K562 (cell line): Measurements from ENCODE around the gene MTHFR. TPM values are rescaled to one million over a fixed set of nuclear protein-coding genes. Genes with fewer than 3 reads are reported as not detected.

Experiments used
- ATAC-seq: fragments of 200-7000 bp; cut with Tn5 transposase; 3 replicates; pipeline ENCODE4 v1.9.1; 2020; ENCODE audit warnings: moderate library complexity
- BruUV-seq: library from RNA; stranded (reverse); fragments of 400-500 nt; replicated peaks from 2 replicates; lab custom pipeline; 2021; lab: Mats Ljungman, UMichigan
- CTCF ChIA-PET: fragments of 300-600 bp; formaldehyde crosslinking; extraction: SDS; loops from one replicate; lab custom pipeline; 2021; ENCODE audit warnings: low intra/inter-chr PET ratio; lab: Yijun Ruan, JAX
- POLR2A ChIA-PET: fragments of 300-600, 350-650 bp; sonication (Branson Sonifier 250); formaldehyde crosslinking; extraction: SDS; loops from one replicate; lab custom pipeline; 2021; ENCODE audit warnings: antibody characterized with exemption, inconsistent platforms; lab: Yijun Ruan, JAX
- DNase-seq, 4 experiments: peaks; one replicate each; pipeline versions ENCODE4 v3.0.0 to v3.0.0-alpha.2; 2011 to 2018; ENCODE audit warnings: low spot score in 3 of 4, mixed read lengths in 3 of 4; ENCODE audit errors: extremely low read depth in 1 of 4
- FAIRE-seq: peaks from 2 replicates; lab custom pipeline; 2011; peaks lifted over from hg19 to GRCh38; lab: Jason Lieb, UNC
- H2AFZ ChIP-seq: 2 replicates; pipeline ENCODE4 v1.6.0; 2011; ENCODE audit warnings: low read depth, low read length, control low read depth, inconsistent platforms
- H3K27ac ChIP-seq: fragments of 200-600 bp; 3 replicates; pipeline ENCODE4 v1.8.0; 2011; ENCODE audit warnings: low read depth, mild to moderate bottlenecking, control low read depth, inconsistent platforms, low read length, moderate library complexity, mixed read lengths; ENCODE audit errors: extremely low read depth
- H3K27me3 ChIP-seq, 2 experiments: fragments of 300-600 bp in 1 of 2; 2 replicates in 1 of 2; 3 replicates in 1 of 2; pipeline versions ENCODE4 v1.6.0 to v1.8.0; 2011; ENCODE audit warnings: inconsistent platforms in 2 of 2, low read length in 2 of 2, mild to moderate bottlenecking in 1 of 2, mixed read lengths in 1 of 2, moderate library complexity in 1 of 2; ENCODE audit not compliant: control insufficient read depth in 2 of 2, insufficient read depth in 2 of 2
- H3K36me3 ChIP-seq: fragments of 300-600 bp; 3 replicates; pipeline ENCODE4 v1.8.0; 2011; ENCODE audit warnings: mild to moderate bottlenecking, low read length, inconsistent platforms; ENCODE audit not compliant: control insufficient read depth, insufficient read depth
- H3K4me1 ChIP-seq, 2 experiments: fragments of 200-600 bp in 1 of 2; replicated peaks in 1 of 2; 2 replicates in 1 of 2; 3 replicates in 1 of 2; pipeline versions ENCODE4 v1.5.1 to v1.8.0; 2011; ENCODE audit warnings: inconsistent platforms in 2 of 2, low read length in 2 of 2, mild to moderate bottlenecking in 1 of 2, mixed read lengths in 1 of 2, moderate library complexity in 1 of 2; ENCODE audit not compliant: control insufficient read depth in 2 of 2, insufficient read depth in 2 of 2
- H3K4me2 ChIP-seq: 2 replicates; pipeline ENCODE4 v1.6.1; 2011; ENCODE audit warnings: low read length, control low read depth, inconsistent platforms, mixed read lengths; ENCODE audit not compliant: insufficient read depth
- H3K4me3 ChIP-seq: fragments of 200-600 bp; sonication (generic), shearing (Covaris generic); 2 replicates; pipeline ENCODE4 v1.5.1; 2016; ENCODE audit warnings: control low read depth, inconsistent platforms
- H3K79me2 ChIP-seq: fragments of 200-600 bp; 3 replicates; pipeline ENCODE4 v1.8.0; 2011; ENCODE audit warnings: low read length, inconsistent platforms; ENCODE audit not compliant: control insufficient read depth, insufficient read depth
- H3K9ac ChIP-seq, 2 experiments: 2 replicates each; pipeline versions ENCODE4 v1.6.0 to v1.6.1; 2011; ENCODE audit warnings: low read depth in 2 of 2, low read length in 2 of 2, control low read depth in 1 of 2, inconsistent platforms in 1 of 2, mild to moderate bottlenecking in 1 of 2, mixed read lengths in 1 of 2; ENCODE audit not compliant: insufficient read depth in 1 of 2
- H3K9me1 ChIP-seq: one replicate; pipeline ENCODE4 v1.6.0; 2011; ENCODE audit warnings: inconsistent platforms, mild to moderate bottlenecking, low read length, moderate library complexity; ENCODE audit not compliant: control insufficient read depth, insufficient read depth
- H3K9me3 ChIP-seq: replicated peaks from 2 replicates; pipeline ENCODE4 v1.5.1; 2011; ENCODE audit warnings: low read depth, low read length, inconsistent platforms; ENCODE audit not compliant: control insufficient read depth, insufficient read depth
- H4K20me1 ChIP-seq: replicated peaks from 2 replicates; pipeline ENCODE4 v1.6.1; 2011; ENCODE audit warnings: low read length, inconsistent platforms, mixed read lengths; ENCODE audit not compliant: control insufficient read depth, insufficient read depth
- ADNP ChIP-seq: fragments of 200-800 bp; sonication (Bioruptor generic); IDR thresholded peaks from 2 replicates; pipeline ENCODE4 v1.6.1; 2016; ENCODE audit warnings: missing genetic modification characterization, missing compliant biosample characterization
- CBX5 ChIP-seq: IDR thresholded peaks from 2 replicates; pipeline ENCODE4 v1.6.1; 2014; ENCODE audit warnings: low read depth, borderline replicate concordance
- GTF3C2 ChIP-seq: IDR thresholded peaks from 3 replicates; pipeline ENCODE4 v1.6.1; 2011; ENCODE audit warnings: borderline replicate concordance, mild to moderate bottlenecking, moderate library complexity; ENCODE audit not compliant: insufficient read length; ENCODE audit errors: extremely low read depth
- HNRNPLL ChIP-seq: fragments of 200-400 bp; formaldehyde crosslinking; IDR thresholded peaks from 2 replicates; pipeline ENCODE4 v1.6.1; 2017; ENCODE audit warnings: low read length, low read depth, mild to moderate bottlenecking; ENCODE audit not compliant: poor library complexity, severe bottlenecking
- KDM1A ChIP-seq, 2 experiments: fragments of 450-650 bp; IDR thresholded peaks; 2 replicates each; pipeline ENCODE4 v1.6.1; 2016; ENCODE audit warnings: mild to moderate bottlenecking in 2 of 2
- NR3C1 ChIP-seq: sonication (generic); formaldehyde crosslinking; IDR thresholded peaks from 2 replicates; pipeline ENCODE4 v1.8.1; 2022; ENCODE audit warnings: missing genetic modification reagents
- PHF8 ChIP-seq: fragments of 200-600 bp; sonication (generic); IDR thresholded peaks from 2 replicates; pipeline ENCODE4 v1.6.1; 2012; ENCODE audit warnings: mixed run types, mild to moderate bottlenecking, inconsistent platforms, low read length, moderate library complexity, borderline replicate concordance
- PTTG1 ChIP-seq: fragments of 450-650 bp; IDR thresholded peaks from 2 replicates; pipeline ENCODE4 v1.6.1; 2016; ENCODE audit warnings: low read depth, mild to moderate bottlenecking, missing genetic modification characterization, missing compliant biosample characterization
- ZFP36 ChIP-seq: fragments of 150-350 bp; IDR thresholded peaks from 2 replicates; pipeline ENCODE4 v1.6.1; 2018; ENCODE audit warnings: low read length, low read depth; ENCODE audit not compliant: partially characterized antibody
- ZNF280B ChIP-seq: fragments of 250-450 bp; sonication (Bioruptor Pico); IDR thresholded peaks from 2 replicates; pipeline ENCODE4 v1.5.1; 2021; ENCODE audit warnings: mild to moderate bottlenecking
- ZNF282 ChIP-seq: sonication (generic); formaldehyde crosslinking; IDR thresholded peaks from 2 replicates; pipeline ENCODE4 v1.8.1; 2023; ENCODE audit warnings: missing genetic modification reagents
- ZNF766 ChIP-seq: fragments of 200-800 bp; sonication (Bioruptor generic); conservative IDR thresholded peaks from 2 replicates; pipeline ENCODE4 v1.6.1; 2016; ENCODE audit warnings: missing genetic modification characterization, missing compliant biosample characterization
- WGBS: fragments of 100-300 bp; shearing (Covaris generic); methylation state at CpG from one replicate; pipeline ENCODE4 v1.1.6; 2016; ENCODE audit warnings: low coverage, mixed read lengths; ENCODE audit not compliant: insufficient coverage; ENCODE audit errors: missing lambda C conversion rate; 5-methylcytosine and 5-hydroxymethylcytosine counted together
- in situ Hi-C: fragments of 300-500 bp; cut with MboI; formaldehyde crosslinking; loops from 4 replicates; pipeline ENCODE4 v1.15.0; 2018; ENCODE audit warnings: inconsistent platforms, mixed read lengths
- intact Hi-C: fragments of 100-400 bp; cut with micrococcal nuclease; formaldehyde crosslinking; loops from 2 replicates; pipeline ENCODE4 v1.14.2; 2022
- polyA plus RNA-seq, 8 experiments: library from polyadenylated mRNA; depleted of rRNA in 4 of 8; stranded (reverse) in 5 of 8; unstranded in 3 of 8; fragments of >200 nt; fragmentation: Nextera tagmentation in 2 of 8; fragmentation: Illumina TruSeq in 1 of 8; extraction: Ambion mirVana in 2 of 8; extraction: Trizol in 1 of 8; gene quantifications; 2 replicates each; pipeline versions ENCODE4 v1.2.1 to v1.2.3, GENCODE V29; 2011 to 2014; ENCODE audit warnings: inconsistent platforms in 1 of 8, missing spikeins in 1 of 8
- total RNA-seq, 7 experiments: library from RNA; depleted of rRNA in 6 of 7; stranded (reverse); fragments of >200 nt in 6 of 7; fragmentation: Illumina TruSeq in 2 of 7; extraction: Trizol in 2 of 7; gene quantifications; 2 replicates each; pipeline versions ENCODE4 v1.2.1 to v1.2.3, GENCODE V29; 2011 to 2021; ENCODE audit warnings: low replicate concordance in 1 of 7
- TF ChIP-seq, protein P1 (sequence below): fragments of 250-450 bp; sonication (Bioruptor Pico); IDR thresholded peaks from 2 replicates; pipeline ENCODE4 v1.5.0; 2020; ENCODE audit warnings: mild to moderate bottlenecking, borderline replicate concordance

MTHFR gene
- total and polyA plus RNA-seq, 9 of the 15 experiments (the other 6 are each of a cell fraction or from before 2014, with no cell fraction given), result 5.0 to 104 (median 62.6) TPM

- TF ChIP-seq HNRNPLL (no peak), PHF8 (no peak), CBX5 (no peak), ZNF280B (CRISPR knock-in tag) (no peak)
- TF ChIP-seq, protein P1, sequence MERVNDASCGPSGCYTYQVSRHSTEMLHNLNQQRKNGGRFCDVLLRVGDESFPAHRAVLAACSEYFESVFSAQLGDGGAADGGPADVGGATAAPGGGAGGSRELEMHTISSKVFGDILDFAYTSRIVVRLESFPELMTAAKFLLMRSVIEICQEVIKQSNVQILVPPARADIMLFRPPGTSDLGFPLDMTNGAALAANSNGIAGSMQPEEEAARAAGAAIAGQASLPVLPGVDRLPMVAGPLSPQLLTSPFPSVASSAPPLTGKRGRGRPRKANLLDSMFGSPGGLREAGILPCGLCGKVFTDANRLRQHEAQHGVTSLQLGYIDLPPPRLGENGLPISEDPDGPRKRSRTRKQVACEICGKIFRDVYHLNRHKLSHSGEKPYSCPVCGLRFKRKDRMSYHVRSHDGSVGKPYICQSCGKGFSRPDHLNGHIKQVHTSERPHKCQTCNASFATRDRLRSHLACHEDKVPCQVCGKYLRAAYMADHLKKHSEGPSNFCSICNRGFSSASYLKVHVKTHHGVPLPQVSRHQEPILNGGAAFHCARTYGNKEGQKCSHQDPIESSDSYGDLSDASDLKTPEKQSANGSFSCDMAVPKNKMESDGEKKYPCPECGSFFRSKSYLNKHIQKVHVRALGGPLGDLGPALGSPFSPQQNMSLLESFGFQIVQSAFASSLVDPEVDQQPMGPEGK (CRISPR knock-in tag), result no peak
These were observed 36.9 kb downstream of the MTHFR start (continued) for GRCh38 chr1:11768821-11769220.

GRCh38 chr1:11767922-11768704 is 37.7 kb downstream of the MTHFR start:
- WGBS, result 70% methylated on average over 16 of the region's 16 CpGs
- H3K79me2 ChIP-seq, result no peaks in the 10 kb centered on the region
- BruUV-seq, result no TSS peak
- FAIRE-seq (no peak), DNase-seq (no peak), ATAC-seq (no peak)
- H3K27ac ChIP-seq, result no peak overlapping the region
- in situ Hi-C loops (no loop called here), intact Hi-C loops (no loop called here)
- H2AFZ ChIP-seq, result no peak overlapping the region
- CTCF ChIA-PET, result no interaction called here
- no peak overlapping the region for H3K4me2 ChIP-seq
- H3K36me3 ChIP-seq, result no peaks in the 10 kb centered on the region
- H3K9ac ChIP-seq, result peak overlapping the region in 1 of 2 experiments; percentile 69; a peak in 1 of 4 replicates
- no peak overlapping the region for H3K4me3 ChIP-seq
- H3K27me3 ChIP-seq, result no peaks in the 10 kb centered on the region
- no peaks in the 10 kb centered on the region for H3K9me1 ChIP-seq
- no peaks in the 10 kb centered on the region for H4K20me1 ChIP-seq
- H3K4me1 ChIP-seq, result peaks cover 5 to 38% of the 10 kb centered on the region in 2 experiments; a peak in 4 of 5 replicates
- H3K9me3 ChIP-seq, result no peaks in the 10 kb centered on the region
- POLR2A ChIA-PET, result interaction anchor here (0.9 to 1.6 kb wide), 4 partner anchors 12 to 285 kb away, joined by 3 to 6 read pairs (median 4); no protein-coding TSS in a partner anchor
- TF ChIP-seq ZNF282, result peak; percentile 19; the same call in 1 of the 2 replicates
- no peak for TF ChIP-seq ZNF766 (CRISPR knock-in tag)
- TF ChIP-seq GTF3C2, result no peak
- TF ChIP-seq ZFP36, result peak; percentile 84
- no peak for TF ChIP-seq NR3C1 (CRISPR knock-in tag)
- TF ChIP-seq PTTG1 (tag), result no peak
- peak; percentile 44 to 71 for TF ChIP-seq KDM1A (IDR thresholded peaks at IDR 0.05)
- TF ChIP-seq ADNP (tag), result 0 out of 2 replicates have a peak, but pooled peaks have one; percentile 54
